Erythroblast (primary cell): Measurements from ENCODE around the gene TMEM187.

ENCODE experiments used
- GATA1 ChIP-seq: IDR thresholded peaks from 2 replicates; pipeline ENCODE4 v1.6.1; 2011; ENCODE audit warnings: low read depth, mild to moderate bottlenecking, control low read depth, low read length, moderate library complexity
- POLR2A ChIP-seq: IDR thresholded peaks from 2 replicates; pipeline ENCODE4 v1.6.1; 2011; ENCODE audit warnings: mild to moderate bottlenecking, low read length

GRCh38 chrX:154032653-154033052 lies 60.1 kb downstream of the TMEM187 start:
- TF ChIP-seq POLR2A (no peak), GATA1 (no peak)
